ENCODE data around the gene FMOD. TPM values are rescaled to one million over a fixed set of nuclear protein-coding genes. Genes with fewer than 3 reads are reported as not detected.

FMOD gene
- polyA plus RNA-seq, 1 experiment, result 5.4 TPM

- H3K27me3 ChIP-seq (ENCODE audit: control insufficient read depth, insufficient read depth, low read length), result peaks cover 28% of the 10 kb centered on the region
- no peak for DNase-seq (ENCODE audit: low read depth, low spot score)
- TF ChIP-seq CTCF (IDR thresholded peaks at IDR 0.05; ENCODE audit: low read depth, low read length), result no peak
- H3K4me3 ChIP-seq (ENCODE audit: low read depth, low read length), result no peak overlapping the region
- no peaks in the 10 kb centered on the region for H3K9me3 ChIP-seq (ENCODE audit: control insufficient read depth, insufficient read depth, low read length)
- ChIA-PET CTCF (interaction anchor here (1.4 to 1.8 kb wide), 2 partner anchors 22 to 23 kb away, joined by 6 to 9 read pairs; no protein-coding TSS in a partner anchor), POLR2A (no interaction called here)
- no peak overlapping the region for H3K27ac ChIP-seq (ENCODE audit: low read depth, low read length)
Observed at GRCh38 chr1:203364094-203364801, 13.3 kb upstream of the FMOD start.

- peaks cover 26% of the 10 kb centered on the region for H3K27me3 ChIP-seq (ENCODE audit: control insufficient read depth, insufficient read depth, low read length)
- no peak overlapping the region for H3K27ac ChIP-seq (ENCODE audit: low read depth, low read length)
- CTCF ChIA-PET, result interaction anchor here (1.4 to 1.6 kb wide), 2 partner anchors 20 to 22 kb away, joined by 6 read pairs; no protein-coding TSS in a partner anchor
- POLR2A ChIA-PET, result interaction anchor here (0.6 kb wide), 1 partner anchor 28 kb away, joined by 3 read pairs; no protein-coding TSS in a partner anchor
- TF ChIP-seq CTCF (IDR thresholded peaks at IDR 0.05; ENCODE audit: low read depth, low read length), result no peak
- DNase-seq (ENCODE audit: low read depth, low spot score), result no peak
- H3K9me3 ChIP-seq (ENCODE audit: control insufficient read depth, insufficient read depth, low read length), result no peaks in the 10 kb centered on the region
- H3K4me3 ChIP-seq (ENCODE audit: low read depth, low read length), result no peak overlapping the region
Observed at GRCh38 chr1:203362720-203363025, 11.8 kb upstream of the FMOD start.

- ChIA-PET POLR2A (interaction anchor here (0.6 kb wide), 2 partner anchors 29 to 857 kb away, joined by 3 read pairs; no protein-coding TSS in a partner anchor), CTCF (interaction anchor here (1.4 to 1.6 kb wide), 2 partner anchors 19 to 21 kb away, joined by 6 read pairs; no protein-coding TSS in a partner anchor)
- no peaks in the 10 kb centered on the region for H3K9me3 ChIP-seq (ENCODE audit: control insufficient read depth, insufficient read depth, low read length)
- no peak for DNase-seq (ENCODE audit: low read depth, low spot score)
- H3K27ac ChIP-seq (ENCODE audit: low read depth, low read length), result no peak overlapping the region
- no peak overlapping the region for H3K4me3 ChIP-seq (ENCODE audit: low read depth, low read length)
- no peak for TF ChIP-seq CTCF (IDR thresholded peaks at IDR 0.05; ENCODE audit: low read depth, low read length)
- H3K27me3 ChIP-seq (ENCODE audit: control insufficient read depth, insufficient read depth, low read length), result peaks cover 24% of the 10 kb centered on the region
Observed at GRCh38 chr1:203361945-203362719, 11.2 kb upstream of the FMOD start.

- Histone ChIP-seq H3K4me3 (ENCODE audit: low read depth, low read length) (no peak overlapping the region), H3K27me3 (ENCODE audit: control insufficient read depth, insufficient read depth, low read length) (peaks cover 29% of the 10 kb centered on the region), H3K9me3 (ENCODE audit: control insufficient read depth, insufficient read depth, low read length) (no peaks in the 10 kb centered on the region), H3K27ac (ENCODE audit: low read depth, low read length) (no peak overlapping the region)
- POLR2A ChIA-PET, result no interaction called here
- no peak for DNase-seq (ENCODE audit: low read depth, low spot score)
- no peak for TF ChIP-seq CTCF (IDR thresholded peaks at IDR 0.05; ENCODE audit: low read depth, low read length)
- CTCF ChIA-PET, result interaction anchor here (0.6 to 1.5 kb wide), 3 partner anchors 21 to 127 kb away, joined by 3 to 7 read pairs (median 3); no protein-coding TSS in a partner anchor
Observed at GRCh38 chr1:203360547-203361185, 9.7 kb upstream of the FMOD start.
